Astrocyte of the spinal cord (primary cell): ENCODE data around the gene SOS1.

Experiments used
- DNase-seq: peaks from one replicate; pipeline ENCODE4 v3.0.0; 2011; ENCODE audit warnings: low read depth, low spot score
- H3K4me3 ChIP-seq: 2 replicates; pipeline ENCODE4 v1.5.1; 2011; ENCODE audit warnings: low read depth, mild to moderate bottlenecking, low read length, moderate library complexity
- CTCF ChIP-seq: IDR thresholded peaks from 2 replicates; pipeline ENCODE4 v1.5.1; 2012; ENCODE audit warnings: low read depth, mild to moderate bottlenecking, low read length, inconsistent platforms
- in situ Hi-C: cut with HindIII; loops from 2 replicates; pipeline ENCODE4 v1.10.0; 2017; ENCODE audit warnings: low sequenced_read_pairs

Gene SOS1

GRCh38 chr2:38975042-38975441 is 145.8 kb downstream of the SOS1 start:
- TF ChIP-seq CTCF: no peak
- DNase-seq: no peak
- in situ Hi-C loops: no loop called here
- no peak overlapping the region for H3K4me3 ChIP-seq

GRCh38 chr2:38973266-38973665 is 147.6 kb downstream of the SOS1 start:
- H3K4me3 ChIP-seq: no peak overlapping the region
- in situ Hi-C loops: no loop called here
- TF ChIP-seq CTCF: no peak
- DNase-seq: no peak

GRCh38 chr2:38971377-38971776 is 149.5 kb downstream of the SOS1 start:
- in situ Hi-C loops: no loop called here
- DNase-seq: no peak
- TF ChIP-seq CTCF: no peak
- no peak overlapping the region for H3K4me3 ChIP-seq

- H3K4me3 ChIP-seq: no peak overlapping the region
- no peak for DNase-seq
- in situ Hi-C loops: no loop called here
- no peak for TF ChIP-seq CTCF
These were observed 152.8 kb downstream of the SOS1 start for GRCh38 chr2:38968021-38968420.

GRCh38 chr2:38966678-38967077 is 154.2 kb downstream of the SOS1 start:
- H3K4me3 ChIP-seq: no peak overlapping the region
- TF ChIP-seq CTCF: no peak
- in situ Hi-C loops: no loop called here
- DNase-seq: no peak

- in situ Hi-C loops: no loop called here
- TF ChIP-seq CTCF: no peak
- DNase-seq: no peak
- H3K4me3 ChIP-seq: no peak overlapping the region
These were observed 154.8 kb downstream of the SOS1 start for GRCh38 chr2:38966006-38966405.
